Right hindlimb (tissue), 1 donor: ENCODE data around the gene MPDU1.

Experiments used
- DNase-seq: peaks from one replicate; pipeline ENCODE4 v3.0.0-alpha.2; 2018

MPDU1 gene

DNA sequence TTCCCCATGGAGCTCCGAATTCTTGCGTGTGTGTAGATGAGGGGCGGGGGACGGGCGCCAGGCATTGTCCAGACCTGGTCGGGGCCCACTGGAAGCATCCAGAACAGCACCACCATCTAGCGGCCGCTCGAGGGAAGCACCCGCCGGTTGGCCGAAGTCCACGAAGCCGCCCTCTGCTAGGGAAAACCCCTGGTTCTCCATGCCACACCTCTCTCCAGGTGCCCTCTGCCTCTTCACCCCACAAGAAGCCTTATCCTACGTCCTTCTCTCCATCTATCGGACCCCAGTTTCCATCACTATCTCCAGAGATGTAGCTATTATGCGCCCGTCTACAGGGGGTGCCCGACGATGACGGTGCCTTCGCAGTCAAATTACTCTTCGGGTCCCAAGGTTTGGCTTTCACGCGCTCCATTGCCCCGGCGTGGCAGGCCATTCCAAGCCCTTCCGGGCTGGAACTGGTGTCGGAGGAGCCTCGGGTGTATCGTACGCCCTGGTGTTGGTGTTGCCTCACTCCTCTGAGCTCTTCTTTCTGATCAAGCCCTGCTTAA lies 22.6 kb upstream of the MPDU1 start:
- peak; percentile 94 for DNase-seq

DNA sequence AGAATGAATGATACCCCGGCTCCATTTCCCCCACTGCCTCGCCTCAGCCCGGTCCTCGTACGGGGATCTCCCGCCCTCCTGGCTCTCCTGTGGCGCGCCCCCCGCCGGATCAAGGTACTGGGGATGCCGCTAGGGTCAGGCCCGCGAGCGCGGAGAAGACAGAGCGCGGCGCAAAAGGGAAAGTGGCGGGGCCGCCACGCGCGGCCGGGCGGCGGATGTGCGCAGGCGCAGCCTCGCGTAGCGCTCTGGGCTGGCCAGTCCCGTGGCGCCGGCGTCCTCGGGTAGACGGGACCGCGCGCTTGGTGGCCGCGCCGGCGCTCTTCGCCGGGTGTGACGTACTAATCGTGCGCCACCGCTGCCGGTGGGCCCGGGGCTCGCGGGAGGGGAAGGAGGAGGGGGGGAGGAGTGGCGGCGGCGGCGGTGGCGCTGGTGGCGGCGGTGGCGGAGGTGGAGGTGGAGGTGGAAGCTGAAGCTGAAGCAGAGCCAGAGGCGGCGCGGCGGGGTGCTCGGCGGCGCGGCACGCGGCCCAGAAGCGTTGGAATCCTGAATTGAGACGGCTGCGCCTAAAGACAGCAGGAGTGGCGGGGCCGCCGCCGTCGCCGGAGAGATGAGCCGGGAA lies 22.0 kb upstream of the MPDU1 start, which contains the start of gene SENP3:
Gene SENP3 (plus strand): TSS at position 331 of the 619 bp plus-strand sequence. CDS start 1,158 bp downstream, outside the sequence.
- peak; percentile 93 for DNase-seq

DNA sequence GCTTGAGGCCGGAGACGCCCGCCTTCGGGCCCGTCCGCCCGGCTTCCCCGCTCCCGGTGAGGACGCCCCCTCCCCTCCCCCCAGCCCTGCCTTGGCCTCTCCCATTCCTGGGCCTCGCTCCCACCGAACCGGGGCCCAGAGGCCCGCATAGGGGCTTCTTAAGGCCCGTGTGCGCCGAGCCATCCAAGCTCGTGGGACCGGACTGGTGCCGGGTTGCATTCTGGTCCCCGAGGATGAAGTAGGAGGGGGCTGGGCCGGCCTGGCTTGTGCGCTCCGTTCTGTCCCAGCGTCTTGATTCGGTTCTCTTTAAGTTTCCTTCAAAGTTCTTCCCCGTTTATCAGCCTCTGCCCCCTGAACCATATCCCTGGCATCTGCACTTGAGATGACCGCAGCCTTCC lies 21.4 kb upstream of the MPDU1 start:
- no peak for DNase-seq

DNA sequence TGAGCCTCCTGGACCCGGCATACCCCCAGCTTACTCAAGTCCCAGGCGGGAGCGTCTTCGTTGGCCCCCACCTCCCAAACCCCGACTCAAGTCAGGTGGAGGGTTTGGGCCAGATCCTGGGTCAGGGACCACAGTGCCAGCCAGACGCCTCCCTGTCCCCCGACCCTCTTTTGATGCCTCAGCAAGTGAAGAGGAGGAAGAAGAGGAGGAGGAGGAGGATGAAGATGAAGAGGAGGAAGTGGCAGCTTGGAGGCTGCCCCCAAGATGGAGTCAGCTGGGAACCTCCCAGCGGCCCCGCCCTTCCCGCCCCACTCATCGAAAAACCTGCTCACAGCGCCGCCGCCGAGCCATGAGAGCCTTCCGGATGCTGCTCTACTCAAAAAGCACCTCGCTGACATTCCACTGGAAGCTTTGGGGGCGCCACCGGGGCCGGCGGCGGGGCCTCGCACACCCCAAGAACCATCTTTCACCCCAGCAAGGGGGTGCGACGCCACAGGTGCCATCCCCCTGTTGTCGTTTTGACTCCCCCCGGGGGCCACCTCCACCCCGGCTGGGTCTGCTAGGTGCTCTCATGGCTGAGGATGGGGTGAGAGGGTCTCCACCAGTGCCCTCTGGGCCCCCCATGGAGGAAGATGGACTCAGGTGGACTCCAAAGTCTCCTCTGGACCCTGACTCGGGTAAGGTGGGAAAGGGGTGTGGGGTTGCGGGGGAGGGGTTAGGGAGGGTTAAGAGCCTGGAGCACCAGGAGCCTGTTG lies 20.4 kb upstream of the MPDU1 start:
- DNase-seq: no peak

GRCh38 chr17:7569571-7569970 lies 14.1 kb upstream of the MPDU1 start:
- no peak for DNase-seq

DNA sequence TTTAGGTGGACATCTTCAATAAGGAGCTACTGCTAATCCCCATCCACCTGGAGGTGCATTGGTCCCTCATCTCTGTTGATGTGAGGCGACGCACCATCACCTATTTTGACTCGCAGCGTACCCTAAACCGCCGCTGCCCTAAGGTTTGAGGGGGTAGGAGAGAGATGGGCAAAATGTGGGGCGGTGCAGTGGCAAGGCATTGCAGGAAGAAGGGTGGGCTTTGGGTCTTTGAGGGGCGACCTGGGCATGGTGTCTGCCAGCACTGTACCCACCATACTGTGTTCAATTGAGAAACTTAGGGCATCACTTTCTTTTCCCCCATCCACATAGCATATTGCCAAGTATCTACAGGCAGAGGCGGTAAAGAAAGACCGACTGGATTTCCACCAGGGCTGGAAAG lies 13.3 kb upstream of the MPDU1 start:
- DNase-seq: no peak

DNA sequence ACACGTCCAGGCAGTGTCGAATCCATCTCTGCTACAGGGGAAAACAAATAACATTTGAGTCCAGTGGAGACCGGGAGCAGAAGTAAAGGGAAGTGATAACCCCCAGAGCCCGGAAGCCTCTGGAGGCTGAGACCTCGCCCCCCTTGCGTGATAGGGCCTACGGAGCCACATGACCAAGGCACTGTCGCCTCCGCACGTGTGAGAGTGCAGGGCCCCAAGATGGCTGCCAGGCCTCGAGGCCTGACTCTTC lies 11.4 kb upstream of the MPDU1 start:
- no peak for DNase-seq

- peak; percentile 100 for DNase-seq
These were observed 10.9 kb upstream of the MPDU1 start for GRCh38 chr17:7572588-7573323.

DNA sequence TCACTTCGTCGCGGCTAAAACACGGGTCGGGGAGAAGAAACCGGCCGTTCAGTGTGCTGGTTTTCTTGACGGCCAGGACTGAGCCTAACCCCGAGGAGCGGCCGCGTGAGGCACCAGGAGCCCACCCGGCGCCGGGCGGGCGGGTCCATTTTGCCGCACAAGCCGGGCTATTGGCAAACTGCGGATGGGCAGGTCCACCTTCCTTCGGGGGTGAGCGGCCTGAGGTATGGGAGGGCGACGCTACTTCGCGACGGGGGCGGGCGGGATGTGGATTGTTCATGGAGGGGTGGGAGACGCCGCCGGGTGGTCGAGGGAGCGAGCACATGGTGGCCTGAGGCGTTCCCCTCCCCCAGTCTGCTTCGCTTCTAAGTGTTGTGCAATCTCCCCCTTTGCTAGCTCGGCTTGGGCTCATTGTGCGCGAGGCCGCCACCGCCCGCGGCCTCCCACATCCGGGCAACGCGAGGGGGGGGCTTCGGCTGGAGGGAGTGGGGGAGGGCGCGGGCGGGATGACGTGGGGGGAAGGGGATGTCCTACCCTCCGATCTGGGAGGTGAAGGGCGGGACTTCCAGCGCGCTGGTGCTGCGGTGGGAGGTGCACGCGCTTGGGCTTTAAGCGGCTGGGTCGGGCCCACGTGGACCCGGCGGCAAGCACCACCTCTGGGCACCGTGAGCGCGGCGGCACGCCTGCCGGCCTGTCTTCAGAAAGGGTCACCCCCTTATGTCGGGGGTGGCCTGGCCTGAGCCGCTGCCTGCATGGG lies 10.2 kb upstream of the MPDU1 start:
- peak; percentile 94 for DNase-seq

- no peak for DNase-seq
These were observed 9.3 kb upstream of the MPDU1 start for GRCh38 chr17:7574176-7574953.

- no peak for DNase-seq
These were observed 8.2 kb upstream of the MPDU1 start for GRCh38 chr17:7575481-7575883.

DNA sequence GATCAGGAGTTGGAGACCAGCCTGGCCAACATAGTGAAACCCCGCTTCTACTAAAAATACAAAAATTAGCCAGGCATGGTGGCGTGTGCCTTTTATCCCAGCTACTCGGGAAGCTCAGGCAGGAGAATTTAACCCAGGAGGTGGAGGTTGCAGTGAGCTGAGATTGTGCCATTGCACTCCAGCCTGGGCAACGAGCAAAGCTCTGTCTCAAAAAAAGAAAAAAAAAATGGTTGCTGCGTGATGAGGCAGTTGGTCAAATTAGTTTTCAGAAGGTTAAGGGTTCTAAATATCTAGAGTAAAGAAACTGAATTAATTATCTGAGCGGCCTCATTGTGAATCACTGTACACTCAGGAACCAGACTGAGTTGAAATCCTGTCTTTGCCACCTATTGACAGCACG lies 7.7 kb upstream of the MPDU1 start:
- no peak for DNase-seq

GRCh38 chr17:7576432-7576937 lies 7.2 kb upstream of the MPDU1 start:
- DNase-seq: no peak

DNA sequence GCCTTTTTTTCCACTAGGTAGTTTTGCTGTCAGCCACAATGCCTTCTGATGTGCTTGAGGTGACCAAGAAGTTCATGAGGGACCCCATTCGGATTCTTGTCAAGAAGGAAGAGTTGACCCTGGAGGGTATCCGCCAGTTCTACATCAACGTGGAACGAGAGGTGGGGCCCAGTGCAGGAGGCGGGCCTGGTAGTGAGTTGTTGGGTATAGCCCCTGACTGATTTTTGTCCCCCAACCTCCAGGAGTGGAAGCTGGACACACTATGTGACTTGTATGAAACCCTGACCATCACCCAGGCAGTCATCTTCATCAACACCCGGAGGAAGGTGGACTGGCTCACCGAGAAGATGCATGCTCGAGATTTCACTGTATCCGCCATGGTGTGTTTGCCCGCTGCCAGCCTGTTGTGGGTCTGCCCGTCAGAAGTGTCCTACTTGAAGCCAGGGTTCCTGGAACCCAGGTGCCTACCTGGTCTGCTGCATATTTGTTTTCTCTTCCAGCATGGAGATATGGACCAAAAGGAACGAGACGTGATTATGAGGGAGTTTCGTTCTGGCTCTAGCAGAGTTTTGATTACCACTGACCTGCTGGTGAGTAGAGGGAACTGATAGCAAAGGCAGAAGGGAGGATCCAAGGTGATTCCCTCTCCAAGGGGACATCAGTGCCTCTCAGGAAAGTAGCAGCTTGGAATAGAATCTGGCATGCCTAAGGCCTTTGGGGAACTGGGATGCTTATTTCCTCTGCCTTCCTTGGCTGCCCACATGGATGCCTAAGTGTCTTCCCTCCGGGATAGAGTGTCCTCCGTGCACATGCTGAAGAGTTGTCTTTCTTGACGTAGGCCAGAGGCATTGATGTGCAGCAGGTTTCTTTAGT lies 6.1 kb upstream of the MPDU1 start:
- DNase-seq: no peak

DNA sequence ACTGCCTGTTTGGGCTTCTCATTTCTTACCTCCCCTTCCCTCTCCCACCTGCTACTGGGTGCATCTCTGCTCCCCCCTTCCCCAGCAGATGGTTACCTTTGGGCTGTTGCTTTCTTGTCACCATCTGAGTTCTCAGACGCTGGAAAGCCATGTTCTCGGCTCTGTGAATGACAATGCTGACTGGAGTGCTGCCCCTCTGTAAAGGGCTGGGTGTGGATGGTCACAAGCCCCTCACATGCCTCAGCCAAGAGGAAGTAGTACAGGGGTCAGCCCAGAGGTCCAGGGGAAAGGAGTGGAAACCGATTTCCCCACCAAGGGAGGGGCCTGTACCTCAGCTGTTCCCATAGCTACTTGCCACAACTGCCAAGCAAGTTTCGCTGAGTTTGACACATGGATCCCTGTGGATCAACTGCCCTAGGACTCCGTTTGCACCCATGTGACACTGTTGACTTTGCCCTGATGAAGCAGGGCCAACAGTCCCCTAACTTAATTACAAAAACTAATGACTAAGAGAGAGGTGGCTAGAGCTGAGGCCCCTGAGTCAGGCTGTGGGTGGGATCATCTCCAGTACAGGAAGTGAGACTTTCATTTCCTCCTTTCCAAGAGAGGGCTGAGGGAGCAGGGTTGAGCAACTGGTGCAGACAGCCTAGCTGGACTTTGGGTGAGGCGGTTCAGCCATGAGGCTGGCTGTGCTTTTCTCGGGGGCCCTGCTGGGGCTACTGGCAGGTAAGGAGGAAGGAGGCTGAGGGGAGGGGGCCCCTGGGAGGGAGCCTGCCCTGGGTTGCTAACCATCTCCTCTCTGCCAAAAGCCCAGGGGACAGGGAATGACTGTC lies 4.4 kb upstream of the MPDU1 start, which contains the start of gene CD68:
Gene CD68 (plus strand): TSS at position 638 of the 833 bp plus-strand sequence. CDS start 40 bp downstream, at position 678.
- DNase-seq: peak; percentile 68

GRCh38 chr17:7579834-7580603 lies 3.6 kb upstream of the MPDU1 start:
- DNase-seq: peak; percentile 22

DNA sequence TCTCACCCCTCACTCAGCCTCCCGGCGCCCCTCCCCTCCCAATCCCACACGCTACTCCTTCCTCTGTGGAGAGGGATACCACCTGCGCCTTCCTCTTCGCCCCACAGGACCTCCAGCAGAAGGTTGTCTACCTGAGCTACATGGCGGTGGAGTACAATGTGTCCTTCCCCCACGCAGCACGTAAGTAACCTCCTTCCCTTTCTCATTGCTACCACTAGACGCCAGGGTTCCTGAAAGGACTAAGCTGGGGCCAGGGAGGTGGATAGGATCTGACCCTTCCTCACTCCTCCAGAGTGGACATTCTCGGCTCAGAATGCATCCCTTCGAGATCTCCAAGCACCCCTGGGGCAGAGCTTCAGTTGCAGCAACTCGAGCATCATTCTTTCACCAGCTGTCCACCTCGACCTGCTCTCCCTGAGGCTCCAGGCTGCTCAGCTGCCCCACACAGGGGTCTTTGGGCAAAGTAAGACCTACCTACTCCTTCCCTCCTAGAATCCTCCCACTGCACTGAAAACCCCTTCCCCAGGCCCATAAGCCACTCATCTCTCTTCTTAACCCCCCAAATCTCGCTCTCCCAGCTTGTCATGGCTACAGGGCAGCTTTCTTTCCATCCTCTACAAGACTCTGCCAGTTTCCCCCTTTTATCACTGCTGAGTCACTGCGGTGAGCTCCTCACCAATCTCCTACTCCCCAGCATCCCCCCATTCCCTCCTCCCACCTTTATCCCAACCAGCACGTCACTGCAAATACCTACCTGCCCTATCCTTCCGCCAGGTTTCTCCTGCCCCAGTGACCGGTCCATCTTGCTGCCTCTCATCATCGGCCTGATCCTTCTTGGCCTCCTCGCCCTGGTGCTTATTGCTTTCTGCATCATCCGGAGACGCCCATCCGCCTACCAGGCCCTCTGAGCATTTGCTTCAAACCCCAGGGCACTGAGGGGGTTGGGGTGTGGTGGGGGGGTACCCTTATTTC lies 2.8 kb upstream of the MPDU1 start:
- peak; percentile 21 for DNase-seq
